DND-41 (cell line): Measurements from ENCODE around the gene NTM.
"Not testable (repeated sequence)": the region's sequence is repeated elsewhere in the genome, so short reads cannot be mapped to it uniquely, and the experiment has no call there.

Experiments
- ATAC-seq: fragments of 200-7000 bp; cut with Tn5 transposase; 3 replicates; pipeline ENCODE4 v1.9.1; 2021; ENCODE audit warnings: low read depth; ENCODE audit not compliant: insufficient read depth
- DNase-seq: peaks from one replicate; pipeline ENCODE4 v3.0.0-alpha.2; 2020
- H2AFZ ChIP-seq: 2 replicates; pipeline ENCODE4 v1.6.0; 2012; ENCODE audit warnings: low read depth, low read length
- H3K27ac ChIP-seq: 2 replicates; pipeline ENCODE4 v1.5.1; 2012; ENCODE audit warnings: low read length, inconsistent platforms
- H3K27me3 ChIP-seq: fragments of 200-600 bp; sonication (generic); 2 replicates; pipeline ENCODE4 v1.6.0; 2012; ENCODE audit warnings: low read length, mild to moderate bottlenecking, inconsistent platforms; ENCODE audit not compliant: insufficient read depth, poor library complexity
- H3K36me3 ChIP-seq: 2 replicates; pipeline ENCODE4 v1.5.1; 2012; ENCODE audit warnings: low read length, inconsistent platforms; ENCODE audit not compliant: insufficient read depth
- H3K4me1 ChIP-seq: 2 replicates; pipeline ENCODE4 v1.5.1; 2012; ENCODE audit warnings: mild to moderate bottlenecking, low read length; ENCODE audit not compliant: insufficient read depth
- H3K4me2 ChIP-seq: 2 replicates; pipeline ENCODE4 v1.6.0; 2012; ENCODE audit warnings: mild to moderate bottlenecking, moderate library complexity, low read length, inconsistent platforms; ENCODE audit not compliant: insufficient read depth
- H3K4me3 ChIP-seq, 2 experiments: fragments of 200-600 bp in 1 of 2; shearing (Covaris generic) in 1 of 2; 2 replicates each; pipeline ENCODE4 v1.5.1; 2012 to 2016; ENCODE audit warnings: inconsistent platforms in 2 of 2, low read length in 2 of 2, mild to moderate bottlenecking in 2 of 2, low read depth in 1 of 2, moderate library complexity in 1 of 2
- H3K79me2 ChIP-seq: 2 replicates; pipeline ENCODE4 v1.6.0; 2012; ENCODE audit warnings: low read length, inconsistent platforms; ENCODE audit not compliant: insufficient read depth
- H3K9ac ChIP-seq: 2 replicates; pipeline ENCODE4 v1.6.0; 2012; ENCODE audit warnings: low read depth, mild to moderate bottlenecking, inconsistent platforms, low read length, moderate library complexity
- H3K9me3 ChIP-seq: 2 replicates; pipeline ENCODE4 v1.5.1; 2012; ENCODE audit warnings: low read length, moderate library complexity, mild to moderate bottlenecking, inconsistent platforms; ENCODE audit not compliant: insufficient read depth, severe bottlenecking
- H4K20me1 ChIP-seq: 2 replicates; pipeline ENCODE4 v1.6.0; 2012; ENCODE audit warnings: low read length; ENCODE audit not compliant: insufficient read depth
- EZH2 ChIP-seq: IDR thresholded peaks from 3 replicates; pipeline ENCODE4 v1.6.1; 2012; ENCODE audit warnings: borderline replicate concordance, low read depth, mild to moderate bottlenecking, moderate library complexity, low read length, inconsistent platforms; ENCODE audit not compliant: severe bottlenecking
- TF ChIP-seq, protein P1 (sequence below): IDR thresholded peaks from 2 replicates; pipeline ENCODE4 v1.5.1; 2012; ENCODE audit warnings: borderline replicate concordance, low read length, moderate library complexity, mild to moderate bottlenecking; ENCODE audit not compliant: poor library complexity, severe bottlenecking; ENCODE audit errors: extremely low read depth

Gene NTM

DNA sequence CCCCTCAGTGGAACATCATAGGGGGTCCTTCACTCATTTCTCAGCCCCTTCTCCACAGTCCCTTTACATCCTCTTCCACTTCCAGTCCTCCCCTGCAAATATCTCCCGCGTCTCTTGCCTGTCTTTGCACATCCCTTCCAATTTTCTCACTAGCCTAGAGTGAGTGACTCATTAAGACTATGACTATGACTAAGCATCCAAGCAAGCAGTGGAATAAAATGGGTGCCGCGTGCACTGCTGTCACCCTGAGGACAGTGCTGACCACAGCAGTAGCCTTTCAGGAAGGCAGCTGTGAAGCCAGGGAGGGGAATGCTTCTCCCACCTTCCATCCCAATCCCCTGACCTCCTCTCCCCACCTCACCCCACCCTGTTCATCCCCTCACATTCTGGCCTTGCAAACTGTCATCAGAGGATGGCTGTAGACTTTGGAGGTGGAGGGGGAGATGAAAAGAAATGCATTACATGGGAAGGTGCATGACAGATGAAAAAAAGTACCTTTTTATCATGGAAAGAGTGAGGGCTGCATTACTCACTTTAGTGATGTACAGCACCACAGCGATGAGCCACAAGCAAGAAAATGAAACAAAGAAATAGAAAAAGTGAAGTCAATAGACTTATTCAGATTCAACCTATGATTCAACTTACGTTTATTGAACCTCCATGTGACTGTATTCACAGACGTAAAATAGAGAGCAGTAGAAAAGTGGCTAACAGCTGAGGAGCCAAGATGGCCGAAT is 948.2 kb downstream of the NTM start:
- no peaks in the 10 kb centered on the region for H3K9me3 ChIP-seq
- DNase-seq, result no peak
- ATAC-seq, result no peak
- H3K4me3 ChIP-seq, result no peak overlapping the region
- no peaks in the 10 kb centered on the region for H4K20me1 ChIP-seq
- TF ChIP-seq, protein P1, sequence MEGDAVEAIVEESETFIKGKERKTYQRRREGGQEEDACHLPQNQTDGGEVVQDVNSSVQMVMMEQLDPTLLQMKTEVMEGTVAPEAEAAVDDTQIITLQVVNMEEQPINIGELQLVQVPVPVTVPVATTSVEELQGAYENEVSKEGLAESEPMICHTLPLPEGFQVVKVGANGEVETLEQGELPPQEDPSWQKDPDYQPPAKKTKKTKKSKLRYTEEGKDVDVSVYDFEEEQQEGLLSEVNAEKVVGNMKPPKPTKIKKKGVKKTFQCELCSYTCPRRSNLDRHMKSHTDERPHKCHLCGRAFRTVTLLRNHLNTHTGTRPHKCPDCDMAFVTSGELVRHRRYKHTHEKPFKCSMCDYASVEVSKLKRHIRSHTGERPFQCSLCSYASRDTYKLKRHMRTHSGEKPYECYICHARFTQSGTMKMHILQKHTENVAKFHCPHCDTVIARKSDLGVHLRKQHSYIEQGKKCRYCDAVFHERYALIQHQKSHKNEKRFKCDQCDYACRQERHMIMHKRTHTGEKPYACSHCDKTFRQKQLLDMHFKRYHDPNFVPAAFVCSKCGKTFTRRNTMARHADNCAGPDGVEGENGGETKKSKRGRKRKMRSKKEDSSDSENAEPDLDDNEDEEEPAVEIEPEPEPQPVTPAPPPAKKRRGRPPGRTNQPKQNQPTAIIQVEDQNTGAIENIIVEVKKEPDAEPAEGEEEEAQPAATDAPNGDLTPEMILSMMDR, result no peak
- no peak for TF ChIP-seq EZH2
- no peaks in the 10 kb centered on the region for H3K27me3 ChIP-seq
- no peak overlapping the region for H3K27ac ChIP-seq
- H3K4me1 ChIP-seq, result no peaks in the 10 kb centered on the region
- H2AFZ ChIP-seq, result no peak overlapping the region
- no peaks in the 10 kb centered on the region for H3K79me2 ChIP-seq
- H3K9ac ChIP-seq, result no peak overlapping the region
- no peaks in the 10 kb centered on the region for H3K36me3 ChIP-seq
- no peak overlapping the region for H3K4me2 ChIP-seq

DNA sequence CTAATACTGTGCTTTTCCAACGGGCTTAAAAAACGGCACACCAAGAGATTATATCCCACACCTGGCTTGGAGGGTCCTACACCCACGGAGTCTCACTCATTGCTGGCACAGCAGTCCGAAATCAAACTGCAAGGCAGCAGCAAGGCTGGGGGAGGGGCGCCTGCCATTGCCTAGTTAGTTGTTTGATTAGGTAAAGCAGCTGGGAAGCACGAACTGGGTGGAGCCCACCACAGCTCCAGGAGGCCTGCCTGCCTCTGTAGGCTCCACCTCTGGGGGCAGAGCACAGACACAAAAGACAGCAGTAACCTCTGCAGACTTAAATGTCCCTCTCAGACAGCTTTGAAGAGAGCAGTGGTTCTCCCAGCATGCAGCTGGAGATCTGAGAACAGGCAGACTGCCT is 949.0 kb downstream of the NTM start:
- not testable (repeated sequence) for DNase-seq

DNA sequence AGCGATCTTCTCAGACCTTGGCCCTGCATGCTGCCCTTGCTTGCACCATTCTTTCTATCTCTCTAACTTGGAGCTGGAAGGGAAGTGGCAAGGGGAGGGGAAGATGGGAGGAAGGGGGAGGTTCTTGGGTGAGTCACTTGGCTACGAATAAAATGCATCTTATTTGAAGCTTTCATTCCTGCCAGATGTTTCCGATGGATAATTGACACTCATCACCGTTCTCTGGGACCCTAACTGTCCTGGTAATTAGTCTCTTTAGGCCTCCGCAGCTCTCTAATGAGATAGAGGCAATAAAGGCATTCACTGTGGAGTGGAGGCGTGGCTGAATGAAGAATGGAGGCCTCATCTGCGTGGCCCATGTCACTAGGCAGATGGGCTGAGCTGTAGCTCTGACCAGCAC is 960.1 kb downstream of the NTM start:
- H3K9me3 ChIP-seq, result no peaks in the 10 kb centered on the region
- H2AFZ ChIP-seq, result no peak overlapping the region
- no peaks in the 10 kb centered on the region for H3K36me3 ChIP-seq
- no peaks in the 10 kb centered on the region for H3K79me2 ChIP-seq
- ATAC-seq (no peak), DNase-seq (no peak)
- H3K4me3 ChIP-seq, result no peak overlapping the region
- no peaks in the 10 kb centered on the region for H4K20me1 ChIP-seq
- peaks cover 4% of the 10 kb centered on the region for H3K27me3 ChIP-seq
- H3K27ac ChIP-seq, result no peak overlapping the region
- H3K9ac ChIP-seq, result no peak overlapping the region
- TF ChIP-seq EZH2, result no peak
- TF ChIP-seq, protein P1, result no peak
- no peaks in the 10 kb centered on the region for H3K4me1 ChIP-seq
- no peak overlapping the region for H3K4me2 ChIP-seq

More for the DNA sequence above, 949.0 kb downstream of the NTM start:
- not testable (repeated sequence) for H3K79me2 ChIP-seq, H2AFZ ChIP-seq, ATAC-seq, H3K36me3 ChIP-seq, H3K27ac ChIP-seq, H3K4me1 ChIP-seq, H3K4me2 ChIP-seq, H4K20me1 ChIP-seq, H3K9me3 ChIP-seq, H3K27me3 ChIP-seq, H3K9ac ChIP-seq, H3K4me3 ChIP-seq

DNA sequence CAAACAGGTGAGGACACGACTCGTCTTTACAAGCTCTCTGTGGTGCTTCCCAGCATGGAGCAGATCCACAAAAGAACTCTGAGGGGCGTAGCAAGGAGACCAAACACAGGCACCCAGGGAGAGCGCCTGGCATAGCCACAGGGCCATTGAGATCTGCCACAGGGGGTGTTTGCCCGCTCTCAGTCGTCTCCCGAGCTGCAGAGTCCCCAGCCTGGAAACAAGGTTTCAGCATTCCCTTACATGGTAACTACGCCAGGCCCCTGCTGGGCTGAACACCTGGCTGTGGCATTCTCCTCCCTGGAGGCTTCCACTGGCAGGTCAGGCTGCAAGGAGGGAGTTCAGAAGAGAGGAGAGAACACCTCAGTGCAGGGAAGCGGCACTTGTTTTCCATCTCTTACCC is 962.1 kb downstream of the NTM start:
- Histone ChIP-seq H3K9ac (no peak overlapping the region), H3K4me1 (no peaks in the 10 kb centered on the region), H3K27me3 (no peaks in the 10 kb centered on the region), H3K4me3 (no peak overlapping the region), H3K27ac (no peak overlapping the region), H3K36me3 (no peaks in the 10 kb centered on the region), H3K79me2 (no peaks in the 10 kb centered on the region), H4K20me1 (no peaks in the 10 kb centered on the region), H3K4me2 (no peak overlapping the region), H3K9me3 (no peaks in the 10 kb centered on the region), H2AFZ (no peak overlapping the region)
- TF ChIP-seq, protein P1, result no peak
- no peak for TF ChIP-seq EZH2
- DNase-seq, result no peak
- ATAC-seq, result no peak
